GM12878 (cell line): Measurements from ENCODE around the gene SUGCT.

Source experiments
- ATF3 ChIP-seq: IDR thresholded peaks from 2 replicates; pipeline ENCODE4 v1.6.1; 2011; ENCODE audit warnings: low read depth, mild to moderate bottlenecking, low read length, moderate library complexity, borderline replicate concordance; ENCODE audit errors: extremely low read depth
- CTCF ChIP-seq, 3 experiments: IDR thresholded peaks in 2 of 3; conservative IDR thresholded peaks in 1 of 3; 2 replicates each; pipeline ENCODE4 v1.5.1; 2011; ENCODE audit warnings: low read depth in 3 of 3, low read length in 3 of 3, mild to moderate bottlenecking in 3 of 3, control low read depth in 2 of 3, moderate library complexity in 2 of 3, inconsistent platforms in 1 of 3, mixed read lengths in 1 of 3; ENCODE audit not compliant: control insufficient read depth in 2 of 3, insufficient read depth in 1 of 3; ENCODE audit errors: extremely low read depth in 1 of 3
- EGR1 ChIP-seq, 2 experiments: IDR thresholded peaks; 1 replicate in 1 of 2; 2 replicates in 1 of 2; pipeline ENCODE4 v1.6.1; 2011 to 2012; ENCODE audit warnings: low read depth in 2 of 2, low read length in 2 of 2, borderline replicate concordance in 1 of 2, mild to moderate bottlenecking in 1 of 2, moderate library complexity in 1 of 2
- ELK1 ChIP-seq: IDR thresholded peaks from 2 replicates; pipeline ENCODE4 v1.6.1; 2012; ENCODE audit warnings: low read depth, low read length, improper control_type of control experiment
- EZH2 ChIP-seq: IDR thresholded peaks from 2 replicates; pipeline ENCODE4 v1.6.1; 2012; ENCODE audit warnings: low read depth, mild to moderate bottlenecking, control low read depth, inconsistent platforms, low read length, borderline replicate concordance; ENCODE audit not compliant: control insufficient read depth
- JUNB ChIP-seq: IDR thresholded peaks from 2 replicates; pipeline ENCODE4 v1.6.1; 2016; ENCODE audit warnings: antibody characterized with exemption, mild to moderate bottlenecking
- NBN ChIP-seq: fragments of 450-650 bp; IDR thresholded peaks from 2 replicates; pipeline ENCODE4 v1.6.1; 2016
- NRF1 ChIP-seq: conservative IDR thresholded peaks from 2 replicates; pipeline ENCODE4 v1.6.1; 2011; ENCODE audit warnings: mild to moderate bottlenecking, low read depth, low read length, improper control_type of control experiment
- PAX5 ChIP-seq: IDR thresholded peaks from 2 replicates; pipeline ENCODE4 v1.6.1; 2011; ENCODE audit warnings: low read depth, low read length, borderline replicate concordance
- POLR2A ChIP-seq: IDR thresholded peaks from 2 replicates; pipeline ENCODE4 v1.6.1; 2011; ENCODE audit warnings: low read depth, mild to moderate bottlenecking, low read length
- POLR2AphosphoS5 ChIP-seq: IDR thresholded peaks from 2 replicates; pipeline ENCODE4 v1.6.1; 2011; ENCODE audit warnings: mild to moderate bottlenecking, low read length, inconsistent platforms

- TF ChIP-seq NRF1, result no peak
- TF ChIP-seq CTCF (IDR thresholded peaks at IDR 0.05 in 2 of 3, conservative IDR thresholded peaks at IDR 0.05 in 1 of 3; ENCODE audit: control insufficient read depth in 2 of 3, extremely low read depth in 1 of 3, insufficient read depth in 1 of 3, low read depth in 3 of 3, low read length in 3 of 3), result no peak
- no peak for TF ChIP-seq ATF3
- no peak for TF ChIP-seq PAX5
- no peak for TF ChIP-seq JUNB
- no peak for TF ChIP-seq EGR1 (IDR thresholded peaks at IDR 0.05; ENCODE audit: borderline replicate concordance in 1 of 2, low read depth in 2 of 2, low read length in 2 of 2)
- TF ChIP-seq POLR2AphosphoS5, result no peak
- no peak for TF ChIP-seq POLR2A
- TF ChIP-seq EZH2, result no peak
- no peak for TF ChIP-seq NBN
- no peak for TF ChIP-seq ELK1
Observed at GRCh38 chr7:40475681-40475982, 340.8 kb downstream of the SUGCT start.
